BE2C (cell line): ENCODE data around the gene TMEM132D.

Source experiments
- DNase-seq: peaks from one replicate; pipeline ENCODE4 v3.0.0-alpha.2; 2020
- H3K27me3 ChIP-seq: fragments of 250-450 bp; sonication (Bioruptor Pico); 2 replicates; pipeline ENCODE4 v1.5.1; 2020; ENCODE audit warnings: mild to moderate bottlenecking
- H3K36me3 ChIP-seq: fragments of 250-450 bp; sonication (Bioruptor Pico); 2 replicates; pipeline ENCODE4 v1.5.1; 2020; ENCODE audit warnings: mild to moderate bottlenecking
- H3K4me1 ChIP-seq: fragments of 250-450 bp; sonication (Bioruptor Pico); 2 replicates; pipeline ENCODE4 v1.5.1; 2020
- H3K4me3 ChIP-seq: 2 replicates; pipeline ENCODE4 v1.5.1; 2011; ENCODE audit warnings: low read depth, low read length
- H3K9me3 ChIP-seq: fragments of 250-450 bp; sonication (Bioruptor Pico); 2 replicates; pipeline ENCODE4 v1.5.1; 2020
- CTCF ChIP-seq: IDR thresholded peaks from 2 replicates; pipeline ENCODE4 v1.5.1; 2012; ENCODE audit warnings: mild to moderate bottlenecking, low read depth, low read length

TMEM132D gene

GRCh38 chr12:129868575-129868974, 35.2 kb downstream of the TMEM132D start:
- no peak overlapping the region for H3K4me3 ChIP-seq
- TF ChIP-seq CTCF: no peak
- H3K9me3 ChIP-seq: no peaks in the 10 kb centered on the region
- DNase-seq: no peak
- no peaks in the 10 kb centered on the region for H3K27me3 ChIP-seq
- H3K4me1 ChIP-seq: no peaks in the 10 kb centered on the region
- no peaks in the 10 kb centered on the region for H3K36me3 ChIP-seq

- Histone ChIP-seq H3K27me3 (no peaks in the 10 kb centered on the region), H3K9me3 (no peaks in the 10 kb centered on the region), H3K4me1 (no peaks in the 10 kb centered on the region), H3K36me3 (no peaks in the 10 kb centered on the region), H3K4me3 (no peak overlapping the region)
- DNase-seq: no peak
- no peak for TF ChIP-seq CTCF
Measured at GRCh38 chr12:129863938-129864337, 39.9 kb downstream of the TMEM132D start.

GRCh38 chr12:129862561-129863175, 41.2 kb downstream of the TMEM132D start:
- Histone ChIP-seq H3K9me3 (no peaks in the 10 kb centered on the region), H3K36me3 (no peaks in the 10 kb centered on the region), H3K27me3 (no peaks in the 10 kb centered on the region), H3K4me3 (no peak overlapping the region), H3K4me1 (no peaks in the 10 kb centered on the region)
- no peak for DNase-seq
- TF ChIP-seq CTCF: no peak

- DNase-seq: no peak
- TF ChIP-seq CTCF: no peak
- no peaks in the 10 kb centered on the region for H3K9me3 ChIP-seq
- H3K4me3 ChIP-seq: no peak overlapping the region
- H3K4me1 ChIP-seq: no peaks in the 10 kb centered on the region
- H3K27me3 ChIP-seq: no peaks in the 10 kb centered on the region
- no peaks in the 10 kb centered on the region for H3K36me3 ChIP-seq
Measured at GRCh38 chr12:129861951-129862350, 41.9 kb downstream of the TMEM132D start.

- Histone ChIP-seq H3K36me3 (no peaks in the 10 kb centered on the region), H3K9me3 (no peaks in the 10 kb centered on the region), H3K27me3 (no peaks in the 10 kb centered on the region), H3K4me1 (no peaks in the 10 kb centered on the region), H3K4me3 (no peak overlapping the region)
- no peak for DNase-seq
- no peak for TF ChIP-seq CTCF
Measured at GRCh38 chr12:129854591-129854990, 49.2 kb downstream of the TMEM132D start.

GRCh38 chr12:129851296-129851695, 52.5 kb downstream of the TMEM132D start:
- H3K4me3 ChIP-seq: no peak overlapping the region
- no peaks in the 10 kb centered on the region for H3K27me3 ChIP-seq
- H3K4me1 ChIP-seq: no peaks in the 10 kb centered on the region
- TF ChIP-seq CTCF: no peak
- no peak for DNase-seq
- no peaks in the 10 kb centered on the region for H3K36me3 ChIP-seq
- no peaks in the 10 kb centered on the region for H3K9me3 ChIP-seq
